SK-N-SH treated with all-trans-retinoic acid at 6 μM for 48 hours (cell line): ENCODE measurements around the gene OR4D2.

Experiments used
- ATAC-seq: fragments of 200-7000 bp; cut with Tn5 transposase; 3 replicates; pipeline ENCODE4 v1.9.1; 2020; ENCODE audit warnings: mild to moderate bottlenecking, moderate library complexity
- ARNTL ChIP-seq: fragments of 450-650 bp; formaldehyde crosslinking; IDR thresholded peaks from 2 replicates; pipeline ENCODE4 v1.5.0; 2020; ENCODE audit warnings: low read depth, mild to moderate bottlenecking, moderate library complexity, borderline replicate concordance
- BACH2 ChIP-seq: fragments of 250-450 bp; sonication (Bioruptor Pico); IDR thresholded peaks from 2 replicates; pipeline ENCODE4 v1.9.0; 2021; ENCODE audit warnings: mild to moderate bottlenecking, borderline replicate concordance
- CREB5 ChIP-seq: fragments of 250-450 bp; sonication (Bioruptor Pico); IDR thresholded peaks from 2 replicates; pipeline ENCODE4 v1.5.1; 2020; ENCODE audit warnings: low read depth, mild to moderate bottlenecking, moderate library complexity
- CSDC2 ChIP-seq: fragments of 250-450 bp; sonication (Bioruptor Pico); IDR thresholded peaks from 2 replicates; pipeline ENCODE4 v1.5.0; 2020; ENCODE audit warnings: mild to moderate bottlenecking, moderate library complexity
- CSRNP3 ChIP-seq: fragments of 250-450 bp; sonication (Bioruptor Pico); IDR thresholded peaks from 2 replicates; pipeline ENCODE4 v1.5.1; 2021; ENCODE audit warnings: mild to moderate bottlenecking, moderate library complexity
- ESRRG ChIP-seq: fragments of 250-450 bp; sonication (Bioruptor Pico); IDR thresholded peaks from 2 replicates; pipeline ENCODE4 v1.6.1; 2021; ENCODE audit warnings: mild to moderate bottlenecking
- GLIS3 ChIP-seq: fragments of 250-450 bp; sonication (Bioruptor Pico); IDR thresholded peaks from 2 replicates; pipeline ENCODE4 v1.5.0; 2020; ENCODE audit warnings: mild to moderate bottlenecking, moderate library complexity
- ISL1 ChIP-seq: fragments of 250-450 bp; sonication (Bioruptor Pico); IDR thresholded peaks from 2 replicates; pipeline ENCODE4 v2.1.2; 2022; ENCODE audit warnings: mild to moderate bottlenecking, moderate library complexity
- PATZ1 ChIP-seq: fragments of 250-450 bp; sonication (Bioruptor Pico); IDR thresholded peaks from 2 replicates; pipeline ENCODE4 v1.8.0; 2020; ENCODE audit warnings: mild to moderate bottlenecking, moderate library complexity, borderline replicate concordance
- POU6F1 ChIP-seq: fragments of 250-450 bp; sonication (Bioruptor Pico); IDR thresholded peaks from 2 replicates; pipeline ENCODE4 v1.8.0; 2021; ENCODE audit warnings: low read depth, mild to moderate bottlenecking, moderate library complexity, borderline replicate concordance
- PPARA ChIP-seq: fragments of 250-450 bp; sonication (Bioruptor Pico); IDR thresholded peaks from 2 replicates; pipeline ENCODE4 v1.5.0; 2020; ENCODE audit warnings: mild to moderate bottlenecking, borderline replicate concordance
- RARB ChIP-seq: fragments of 250-450 bp; sonication (Bioruptor Pico); IDR thresholded peaks from 2 replicates; pipeline ENCODE4 v1.8.0; 2021; ENCODE audit warnings: mild to moderate bottlenecking, moderate library complexity
- SNAI2 ChIP-seq: fragments of 250-450 bp; sonication (Bioruptor Pico); IDR thresholded peaks from 2 replicates; pipeline ENCODE4 v1.5.0; 2020; ENCODE audit warnings: mild to moderate bottlenecking, moderate library complexity
- TCF4 ChIP-seq: fragments of 250-450 bp; sonication (Bioruptor Pico); IDR thresholded peaks from 2 replicates; pipeline ENCODE4 v1.8.0; 2021; ENCODE audit warnings: mild to moderate bottlenecking, moderate library complexity, borderline replicate concordance
- ZC3H10 ChIP-seq: fragments of 250-450 bp; sonication (Bioruptor Pico); IDR thresholded peaks from 2 replicates; pipeline ENCODE4 v1.5.1; 2021; ENCODE audit warnings: mild to moderate bottlenecking, moderate library complexity
- ZFP3 ChIP-seq: fragments of 250-450 bp; sonication (Bioruptor Pico); IDR thresholded peaks from 2 replicates; pipeline ENCODE4 v1.5.0; 2020; ENCODE audit warnings: mild to moderate bottlenecking, moderate library complexity
- ZFP30 ChIP-seq: fragments of 450-650 bp; formaldehyde crosslinking; IDR thresholded peaks from 2 replicates; pipeline ENCODE4 v1.5.0; 2022; ENCODE audit warnings: mild to moderate bottlenecking, moderate library complexity
- ZNF70 ChIP-seq: fragments of 450-650 bp; formaldehyde crosslinking; IDR thresholded peaks from 2 replicates; pipeline ENCODE4 v1.5.0; 2020; ENCODE audit warnings: mild to moderate bottlenecking, moderate library complexity
- ZNF8 ChIP-seq: fragments of 450-650 bp; formaldehyde crosslinking; IDR thresholded peaks from 2 replicates; pipeline ENCODE4 v1.5.0; 2020; ENCODE audit warnings: mild to moderate bottlenecking, moderate library complexity

Gene OR4D2

GRCh38 chr17:58148609-58149008 lies 18.2 kb upstream of the OR4D2 start:
- ATAC-seq = no peak
- TF ChIP-seq ISL1 (no peak), RARB (CRISPR knock-in tag) (no peak), ZFP3 (no peak), ESRRG (no peak), ARNTL (CRISPR knock-in tag) (no peak), PPARA (CRISPR knock-in tag) (no peak)

- no peak for ATAC-seq
- TF ChIP-seq GLIS3 (CRISPR knock-in tag) (no peak), CREB5 (CRISPR knock-in tag) (no peak), PATZ1 (CRISPR knock-in tag) (no peak), PPARA (CRISPR knock-in tag) (no peak), ZFP30 (CRISPR knock-in tag) (no peak), ZNF8 (no peak), ISL1 (no peak), ARNTL (CRISPR knock-in tag) (no peak), CSDC2 (no peak), CSRNP3 (CRISPR knock-in tag) (no peak), ESRRG (no peak), ZNF70 (CRISPR knock-in tag) (no peak), ZFP3 (no peak), TCF4 (no peak), BACH2 (no peak)
These were observed 16.4 kb upstream of the OR4D2 start for GRCh38 chr17:58150394-58150793.

GRCh38 chr17:58153046-58153445 lies 13.7 kb upstream of the OR4D2 start:
- no peak for TF ChIP-seq ZFP3
- no peak for TF ChIP-seq ZNF8
- no peak for TF ChIP-seq ZNF70 (CRISPR knock-in tag)
- TF ChIP-seq ZC3H10 (CRISPR knock-in tag) = no peak
- no peak for TF ChIP-seq ZFP30 (CRISPR knock-in tag)
- TF ChIP-seq PPARA (CRISPR knock-in tag) = no peak
- no peak for TF ChIP-seq PATZ1 (CRISPR knock-in tag)
- no peak for TF ChIP-seq POU6F1 (CRISPR knock-in tag)
- TF ChIP-seq RARB (CRISPR knock-in tag) = no peak
- no peak for TF ChIP-seq ARNTL (CRISPR knock-in tag)
- TF ChIP-seq ISL1 = no peak
- no peak for TF ChIP-seq SNAI2 (CRISPR knock-in tag)
- TF ChIP-seq CSDC2 = no peak
- no peak for ATAC-seq

- TF ChIP-seq CSDC2 (no peak), ESRRG (no peak), ARNTL (CRISPR knock-in tag) (no peak), PATZ1 (CRISPR knock-in tag) (no peak), ZNF70 (CRISPR knock-in tag) (no peak)
- TF ChIP-seq, all 23 proteins: peak for 0
- no peak for ATAC-seq
These were observed 13.1 kb upstream of the OR4D2 start for GRCh38 chr17:58153671-58154070.
